Activated T-cell treated with anti-CD3 and anti-CD28 coated beads for 48 hours (primary cell): ENCODE results near the gene HECTD1.
"Not testable (repeated sequence)": the region's sequence is repeated elsewhere in the genome, so short reads cannot be mapped to it uniquely, and the experiment has no call there.

Experiments
- DNase-seq: peaks from one replicate; pipeline ENCODE4 v3.0.0-alpha.2; 2020; ENCODE audit warnings: low read depth

Gene HECTD1

GRCh38 chr14:31228533-31228932 is 20.9 kb upstream of the HECTD1 start:
- DNase-seq = no peak

GRCh38 chr14:31224808-31225207 is 17.2 kb upstream of the HECTD1 start:
- no peak for DNase-seq

GRCh38 chr14:31223331-31223730 is 15.7 kb upstream of the HECTD1 start:
- no peak for DNase-seq

DNA sequence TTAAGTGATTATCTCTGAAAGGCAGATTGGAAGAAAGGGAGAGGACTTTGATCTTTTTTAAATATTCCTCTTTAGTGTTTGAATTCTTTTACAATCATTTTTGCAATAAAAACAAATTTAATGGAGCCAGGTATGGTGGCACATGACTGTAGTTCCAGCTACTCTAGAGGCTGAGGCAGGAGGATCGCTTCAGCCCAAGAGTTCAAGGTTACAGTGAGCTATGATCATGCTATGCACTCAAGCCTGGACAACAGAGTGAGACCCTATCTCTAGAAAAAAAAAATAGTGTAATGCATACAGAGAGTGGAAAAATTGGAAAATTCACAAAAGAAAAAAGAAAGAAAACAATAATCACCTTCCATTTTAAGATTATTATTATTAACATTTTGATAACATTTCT is 15.2 kb upstream of the HECTD1 start:
- DNase-seq = no peak

DNA sequence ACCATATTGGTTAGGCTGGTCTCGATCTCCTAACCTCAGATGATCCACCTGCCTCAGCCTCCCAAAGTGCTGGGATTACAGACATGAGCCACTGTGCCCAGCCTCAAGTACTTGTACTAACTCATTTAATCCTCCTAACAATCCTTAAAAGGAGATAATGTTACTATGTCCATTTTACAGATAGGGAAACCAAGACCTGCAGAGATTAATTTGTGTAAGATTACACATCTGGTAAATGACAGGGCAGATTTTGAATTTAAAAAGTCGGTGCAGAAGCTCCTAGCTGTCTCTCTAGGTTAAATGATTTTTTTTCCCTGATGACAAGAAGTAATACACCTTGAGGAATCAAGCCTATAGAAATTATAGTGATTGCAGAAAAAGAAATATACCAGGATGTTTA is 13.7 kb upstream of the HECTD1 start:
- no peak for DNase-seq

GRCh38 chr14:31219169-31219568 is 11.6 kb upstream of the HECTD1 start:
- DNase-seq = no peak

- no peak for DNase-seq
Measured at GRCh38 chr14:31216359-31216758, 8.8 kb upstream of the HECTD1 start.

DNA sequence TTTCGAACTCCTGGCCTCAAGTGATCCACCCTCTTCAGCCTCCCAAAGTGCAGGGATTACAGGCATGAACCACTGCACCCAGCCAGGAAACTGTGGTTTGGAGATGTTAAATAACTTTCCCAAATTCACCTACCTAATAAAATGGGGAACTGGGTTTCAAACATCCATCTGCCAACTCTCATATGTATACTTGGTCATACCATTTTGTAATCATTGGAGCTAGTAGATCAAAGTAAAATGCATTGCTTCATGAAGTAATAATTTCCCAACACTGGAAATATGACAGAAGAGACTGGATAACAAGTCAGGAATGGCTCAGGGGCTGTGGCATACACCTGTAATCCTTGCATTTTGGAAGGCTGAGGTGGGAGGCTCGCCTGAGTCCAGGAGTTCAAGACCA is 5.3 kb upstream of the HECTD1 start:
- DNase-seq = no peak

- DNase-seq = no peak
Measured at GRCh38 chr14:31209605-31210004, 2.0 kb upstream of the HECTD1 start.

- DNase-seq = no peak
Measured at GRCh38 chr14:31208546-31209424, 1.2 kb upstream of the HECTD1 start.

- DNase-seq = no peak
Measured at GRCh38 chr14:31207287-31207754, 272 bp downstream of the HECTD1 start.

- DNase-seq = peak; percentile 54
Measured at GRCh38 chr14:31206536-31207286, 882 bp downstream of the HECTD1 start.

DNA sequence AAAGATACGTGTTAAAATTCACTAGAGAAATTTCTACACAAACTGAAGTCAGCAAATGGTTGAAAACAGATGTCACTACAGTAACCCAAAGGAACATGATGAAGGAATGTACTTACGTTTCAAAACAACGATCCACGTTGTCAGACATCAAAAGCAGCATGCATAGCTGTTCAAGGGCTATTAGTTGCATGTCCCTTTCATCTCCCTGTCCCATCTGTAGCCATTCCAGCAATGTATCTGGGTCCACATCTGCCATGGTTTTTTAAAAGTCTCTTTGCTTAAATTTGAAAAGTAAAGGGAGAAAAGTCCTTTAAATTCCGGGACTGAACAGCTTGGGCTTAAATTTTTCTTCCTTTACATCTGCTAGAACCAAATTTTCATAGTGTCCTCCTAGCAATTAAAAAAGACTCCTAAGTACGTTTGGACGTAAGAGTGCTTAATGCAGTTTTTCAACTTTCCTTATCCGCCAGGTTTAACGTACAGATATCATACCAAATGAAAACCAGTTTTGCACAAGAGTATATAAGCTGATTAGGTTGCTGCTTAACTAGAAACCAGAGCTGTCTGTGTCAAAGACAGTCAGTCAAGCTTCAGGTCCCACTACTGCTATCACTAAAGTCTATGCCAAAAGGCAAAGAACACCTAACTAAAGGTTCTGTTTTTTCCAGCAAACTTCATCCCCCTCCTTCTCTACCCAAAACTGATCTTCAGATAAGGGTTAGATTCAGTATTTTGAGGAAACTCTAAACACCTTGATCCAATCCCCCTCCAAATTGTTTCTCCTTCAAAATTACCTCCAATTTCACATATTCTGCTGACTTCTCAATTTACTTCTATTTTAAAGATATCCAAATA is 1.7 kb downstream of the HECTD1 start:
- no peak for DNase-seq

GRCh38 chr14:31204593-31205534 is 2.7 kb downstream of the HECTD1 start:
- no peak for DNase-seq

GRCh38 chr14:31203899-31204592 is 3.5 kb downstream of the HECTD1 start:
- not testable (repeated sequence) for DNase-seq

DNA sequence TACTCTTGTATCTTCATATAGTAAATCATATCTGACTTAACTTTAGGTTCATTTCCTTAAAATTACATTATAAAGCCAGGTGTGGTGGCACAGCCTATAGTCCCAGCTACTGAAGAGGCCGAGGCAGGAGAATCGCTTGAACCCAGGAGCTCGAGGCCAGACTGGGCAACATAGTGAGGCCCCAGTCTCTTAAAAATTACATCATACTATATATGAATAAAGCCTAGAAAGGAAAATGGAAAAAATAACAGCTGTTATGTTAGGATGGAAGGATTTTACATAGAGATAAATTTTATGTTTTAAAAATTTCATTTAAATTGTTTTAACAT is 4.2 kb downstream of the HECTD1 start:
- no peak for DNase-seq

DNA sequence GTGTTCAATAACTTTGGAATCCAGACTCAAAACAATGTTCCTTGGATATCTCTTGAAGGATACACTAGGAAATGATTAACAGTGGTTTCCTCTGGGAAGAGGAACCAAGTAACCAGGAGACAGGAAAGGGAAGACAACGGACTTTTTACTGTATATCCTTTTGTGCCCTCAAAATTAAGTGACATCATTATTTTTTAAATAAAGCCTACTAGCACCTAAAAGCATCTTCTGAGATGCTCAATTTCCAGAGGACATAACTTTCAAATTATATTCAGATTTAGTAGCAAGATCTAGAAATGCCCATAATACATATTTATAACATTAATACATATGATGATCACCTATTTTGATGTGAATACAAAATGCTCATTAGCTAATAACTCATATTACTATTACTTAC is 6.5 kb downstream of the HECTD1 start:
- DNase-seq = no peak

DNA sequence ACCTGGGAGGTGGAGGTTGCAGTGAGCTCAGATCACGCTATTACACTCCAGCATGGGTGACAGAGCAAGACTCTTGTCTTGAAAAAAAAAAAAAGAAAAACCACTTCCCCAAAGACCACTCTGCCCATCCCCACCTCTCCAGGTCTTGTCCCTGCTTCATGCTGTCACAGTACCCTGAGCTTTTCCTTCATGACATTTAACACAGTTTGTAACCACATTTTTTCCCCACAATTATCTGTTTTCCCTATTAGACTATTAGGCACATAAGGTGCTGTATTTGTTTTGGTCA is 6.9 kb downstream of the HECTD1 start:
- no peak for DNase-seq

DNA sequence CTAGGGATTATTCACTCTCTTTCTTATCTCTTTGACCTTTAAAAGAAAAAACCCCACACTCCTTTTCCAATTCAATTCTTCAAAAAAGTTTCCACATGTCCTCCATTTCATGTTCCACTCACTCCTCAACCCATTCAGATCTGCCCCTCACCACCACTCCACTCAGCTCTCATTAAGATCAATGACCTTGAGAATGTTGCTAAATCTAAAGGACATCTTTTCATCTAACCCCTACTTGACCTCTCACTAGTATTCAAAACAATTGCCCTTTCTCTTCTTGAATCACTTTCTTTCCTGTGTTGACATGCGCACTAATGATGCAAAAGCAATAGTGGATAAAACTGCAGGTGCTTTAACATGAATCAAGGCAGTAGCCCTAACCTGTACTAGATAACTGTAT is 9.9 kb downstream of the HECTD1 start:
- no peak for DNase-seq

DNA sequence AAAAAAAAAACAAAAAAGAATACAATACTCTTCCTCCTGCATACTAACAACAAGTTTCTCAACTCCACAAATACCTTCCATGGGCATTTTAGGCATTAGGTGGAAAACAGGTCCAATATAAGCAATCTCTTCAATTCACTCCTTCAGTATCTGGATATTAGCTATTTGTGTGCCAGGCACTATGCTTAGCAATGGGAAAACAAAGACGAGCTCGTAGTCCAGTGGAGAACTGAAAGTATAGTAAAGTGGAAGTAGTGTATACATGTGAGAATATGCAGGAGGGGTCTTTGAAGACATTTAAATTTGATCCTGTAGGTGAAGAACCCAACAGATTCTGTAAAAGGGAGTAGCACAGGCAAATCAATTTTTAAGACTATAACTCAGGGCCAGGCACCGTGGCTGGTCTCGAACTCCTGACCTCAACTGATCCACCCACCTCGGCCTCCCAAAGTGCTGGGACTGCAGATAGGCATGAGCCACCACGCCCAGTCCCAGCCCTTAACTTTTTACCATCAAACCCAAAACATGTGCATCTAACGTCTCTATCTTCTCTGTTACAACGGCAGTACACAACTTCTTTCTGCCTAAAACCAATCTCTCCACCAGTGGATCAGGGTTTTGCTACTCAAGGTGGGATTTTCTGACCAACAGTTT is 10.6 kb downstream of the HECTD1 start:
- DNase-seq = no peak
